CD4-positive, alpha-beta T cell treated with Interferon gamma for 1 hour (primary cell): ENCODE results near the gene FXYD2.

ENCODE experiments used
- DNase-seq: peaks from one replicate; pipeline ENCODE4 v3.0.0-alpha.2; 2020

FXYD2 gene

GRCh38 chr11:117834838-117835443, 10.4 kb upstream of the FXYD2 start:
- no peak for DNase-seq

- no peak for DNase-seq
These were observed 9.7 kb upstream of the FXYD2 start for GRCh38 chr11:117834068-117834810.

- DNase-seq: no peak
These were observed 8.9 kb upstream of the FXYD2 start for GRCh38 chr11:117833401-117833891.

- DNase-seq: no peak
These were observed 8.0 kb upstream of the FXYD2 start for GRCh38 chr11:117832511-117832910.

GRCh38 chr11:117831661-117832415, 7.3 kb upstream of the FXYD2 start:
- no peak for DNase-seq

- no peak for DNase-seq
These were observed 6.3 kb upstream of the FXYD2 start for GRCh38 chr11:117830674-117831351.

GRCh38 chr11:117830072-117830471, 5.5 kb upstream of the FXYD2 start:
- no peak for DNase-seq

GRCh38 chr11:117829369-117829725, 4.8 kb upstream of the FXYD2 start:
- DNase-seq: no peak

- peak; percentile 80 for DNase-seq
These were observed 4.2 kb upstream of the FXYD2 start for GRCh38 chr11:117828611-117829368.

- DNase-seq: no peak
These were observed 3.3 kb upstream of the FXYD2 start for GRCh38 chr11:117827521-117828511.

GRCh38 chr11:117826832-117827231, 2.3 kb upstream of the FXYD2 start:
- no peak for DNase-seq

- no peak for DNase-seq
These were observed 1.6 kb upstream of the FXYD2 start for GRCh38 chr11:117826190-117826570.

GRCh38 chr11:117825538-117826189, 1.1 kb upstream of the FXYD2 start:
- DNase-seq: no peak

GRCh38 chr11:117823946-117824420, 561 bp downstream of the FXYD2 start:
- no peak for DNase-seq

- peak; percentile 46 for DNase-seq
These were observed 1.1 kb downstream of the FXYD2 start for GRCh38 chr11:117823294-117823945.

- DNase-seq: peak; percentile 48
These were observed 2.2 kb downstream of the FXYD2 start for GRCh38 chr11:117822074-117823033.

- DNase-seq: no peak
These were observed 3.1 kb downstream of the FXYD2 start for GRCh38 chr11:117821431-117821830.

GRCh38 chr11:117820516-117820915, 4.0 kb downstream of the FXYD2 start:
- DNase-seq: no peak

- no peak for DNase-seq
These were observed 4.5 kb downstream of the FXYD2 start for GRCh38 chr11:117820071-117820470.
